Measurements from ENCODE around the gene ADORA3.

Gene ADORA3

GRCh38 chr1:111507411-111508201 lies 4.2 kb upstream of the ADORA3 start:
- no peak for FAIRE-seq

- FAIRE-seq, result no peak
Measured at GRCh38 chr1:111506561-111506960, 3.1 kb upstream of the ADORA3 start.

GRCh38 chr1:111505641-111506119 lies 2.2 kb upstream of the ADORA3 start:
- FAIRE-seq, result no peak

- FAIRE-seq, result no peak
Measured at GRCh38 chr1:111504097-111504496, 664 bp upstream of the ADORA3 start.

- FAIRE-seq, result no peak
Measured at GRCh38 chr1:111501645-111502044, 1.8 kb downstream of the ADORA3 start.

GRCh38 chr1:111499026-111499785 lies 4.2 kb downstream of the ADORA3 start:
- no peak for FAIRE-seq

GRCh38 chr1:111497592-111497991 lies 5.8 kb downstream of the ADORA3 start:
- FAIRE-seq, result no peak

- FAIRE-seq, result no peak
Measured at GRCh38 chr1:111496398-111496797, 7.0 kb downstream of the ADORA3 start.

GRCh38 chr1:111491070-111491469 lies 12.4 kb downstream of the ADORA3 start:
- no peak for FAIRE-seq

GRCh38 chr1:111490220-111490619 lies 13.2 kb downstream of the ADORA3 start:
- FAIRE-seq, result no peak

GRCh38 chr1:111489604-111490003 lies 13.8 kb downstream of the ADORA3 start:
- FAIRE-seq, result no peak

GRCh38 chr1:111488669-111489068 lies 14.8 kb downstream of the ADORA3 start:
- no peak for FAIRE-seq

- no peak for FAIRE-seq
Measured at GRCh38 chr1:111487133-111487532, 16.3 kb downstream of the ADORA3 start.

GRCh38 chr1:111486431-111486830 lies 17.0 kb downstream of the ADORA3 start:
- FAIRE-seq, result no peak

- FAIRE-seq, result no peak
Measured at GRCh38 chr1:111484391-111485026, 18.9 kb downstream of the ADORA3 start.

GRCh38 chr1:111483876-111484275 lies 19.6 kb downstream of the ADORA3 start:
- FAIRE-seq, result no peak

GRCh38 chr1:111483166-111483565 lies 20.3 kb downstream of the ADORA3 start:
- FAIRE-seq, result no peak

GRCh38 chr1:111481387-111482221 lies 21.8 kb downstream of the ADORA3 start:
- FAIRE-seq, result no peak

- FAIRE-seq, result no peak
Measured at GRCh38 chr1:111480674-111481073, 22.8 kb downstream of the ADORA3 start.

GRCh38 chr1:111476761-111477309 lies 26.6 kb downstream of the ADORA3 start:
- no peak for FAIRE-seq

GRCh38 chr1:111476214-111476613 lies 27.2 kb downstream of the ADORA3 start:
- FAIRE-seq, result no peak

- FAIRE-seq, result no peak
Measured at GRCh38 chr1:111475701-111476100, 27.7 kb downstream of the ADORA3 start.

Data from endometrium (tissue), 2 donors.